ENCODE data around the gene KRT12.

KRT12 gene

GRCh38 chr17:40843242-40843641, 23.8 kb downstream of the KRT12 start:
- DNase-seq: no peak

GRCh38 chr17:40841246-40841645, 25.8 kb downstream of the KRT12 start:
- DNase-seq: no peak

- DNase-seq: no peak
These were observed 27.8 kb downstream of the KRT12 start for GRCh38 chr17:40839194-40839593.

GRCh38 chr17:40836020-40836419, 31.0 kb downstream of the KRT12 start:
- no peak for DNase-seq

GRCh38 chr17:40833882-40834281, 33.1 kb downstream of the KRT12 start:
- DNase-seq: no peak

- DNase-seq: no peak
These were observed 34.2 kb downstream of the KRT12 start for GRCh38 chr17:40832840-40833239.

- no peak for DNase-seq
These were observed 36.8 kb downstream of the KRT12 start for GRCh38 chr17:40830085-40830776.

GRCh38 chr17:40828454-40829044, 38.5 kb downstream of the KRT12 start:
- DNase-seq: no peak

- DNase-seq: no peak
These were observed 39.1 kb downstream of the KRT12 start for GRCh38 chr17:40827746-40828453.

- no peak for DNase-seq
These were observed 41.4 kb downstream of the KRT12 start for GRCh38 chr17:40825599-40825998.

GRCh38 chr17:40824015-40824832, 42.8 kb downstream of the KRT12 start:
- no peak for DNase-seq

GRCh38 chr17:40822132-40822812, 44.8 kb downstream of the KRT12 start, which contains the start of gene KRT10:
Gene KRT10 (minus strand): TSS chr17:40822614. CDS start chr17:40822585, 29 bp downstream.
- DNase-seq: no peak

GRCh38 chr17:40821536-40821935, 45.5 kb downstream of the KRT12 start:
- no peak for DNase-seq

GRCh38 chr17:40820228-40820838, 46.7 kb downstream of the KRT12 start:
- DNase-seq: no peak

GRCh38 chr17:40819528-40820125, 47.4 kb downstream of the KRT12 start:
- peak in 1 of 14 donors; percentile 13 for DNase-seq

- peak; percentile 4 to 86 (median 61) for DNase-seq
These were observed 48.1 kb downstream of the KRT12 start for GRCh38 chr17:40818733-40819527.

GRCh38 chr17:40818343-40818732, 48.7 kb downstream of the KRT12 start:
- DNase-seq: peak in 1 of 14 donors; percentile 13

- DNase-seq: no peak
These were observed 49.8 kb downstream of the KRT12 start for GRCh38 chr17:40817103-40817682.

GRCh38 chr17:40816569-40816968, 50.5 kb downstream of the KRT12 start:
- no peak for DNase-seq

- DNase-seq: no peak
These were observed 51.6 kb downstream of the KRT12 start for GRCh38 chr17:40815381-40815780.
